Ishikawa (cell line): ENCODE results near the gene BANF2.
A peak's percentile ranks its signal among the peaks of the same experiment; 100 is the strongest.

ENCODE experiments used
- CEBPB ChIP-seq: IDR thresholded peaks from 2 replicates; pipeline ENCODE4 v1.6.1; 2012
- CREB1 ChIP-seq: IDR thresholded peaks from 2 replicates; pipeline ENCODE4 v1.6.1; 2012; ENCODE audit warnings: low read depth
- EGR1 ChIP-seq: IDR thresholded peaks from 2 replicates; pipeline ENCODE4 v1.6.1; 2012
- EP300 ChIP-seq: IDR thresholded peaks from 2 replicates; pipeline ENCODE4 v1.6.1; 2012; ENCODE audit warnings: borderline replicate concordance
- FOXM1 ChIP-seq: IDR thresholded peaks from 2 replicates; pipeline ENCODE4 v1.6.1; 2012; ENCODE audit warnings: low read depth, borderline replicate concordance
- MAX ChIP-seq: IDR thresholded peaks from 2 replicates; pipeline ENCODE4 v1.6.1; 2012
- NFIC ChIP-seq: IDR thresholded peaks from 2 replicates; pipeline ENCODE4 v1.6.1; 2012
- RAD21 ChIP-seq: IDR thresholded peaks from 2 replicates; pipeline ENCODE4 v1.6.1; 2012; ENCODE audit warnings: low read depth
- REST ChIP-seq: IDR thresholded peaks from 2 replicates; pipeline ENCODE4 v1.6.1; 2012; ENCODE audit warnings: low read depth, mild to moderate bottlenecking
- TAF1 ChIP-seq: IDR thresholded peaks from 2 replicates; pipeline ENCODE4 v1.6.1; 2012; ENCODE audit warnings: low read depth, mild to moderate bottlenecking
- TCF12 ChIP-seq: IDR thresholded peaks from 2 replicates; pipeline ENCODE4 v1.6.1; 2012; ENCODE audit warnings: low read depth
- TEAD4 ChIP-seq: IDR thresholded peaks from 2 replicates; pipeline ENCODE4 v1.6.1; 2012
- USF1 ChIP-seq: IDR thresholded peaks from 2 replicates; pipeline ENCODE4 v1.6.1; 2012
- YY1 ChIP-seq: IDR thresholded peaks from 2 replicates; pipeline ENCODE4 v1.6.1; 2012; ENCODE audit warnings: low read depth
- ZBTB7A ChIP-seq: IDR thresholded peaks from 2 replicates; pipeline ENCODE4 v1.6.1; 2012; ENCODE audit warnings: low read depth

The BANF2 gene

GRCh38 chr20:17699931-17700351 is at the start of gene BANF2:
Gene BANF2 (plus strand): TSS chr20:17699966. CDS start chr20:17725026, 25,060 bp downstream.
- TF ChIP-seq RAD21 (no peak), EGR1 (no peak), ZBTB7A (no peak), YY1 (no peak)

- TF ChIP-seq ZBTB7A (no peak), MAX (no peak), TEAD4 (no peak), EP300 (no peak), TAF1 (no peak), CEBPB (no peak), USF1 (no peak), YY1 (no peak), EGR1 (no peak), FOXM1 (no peak), TCF12 (no peak), CREB1 (no peak), RAD21 (no peak), NFIC (no peak), REST (no peak)
These were observed 49.3 kb upstream of the BANF2 start for GRCh38 chr20:17650301-17651128.

- TF ChIP-seq TEAD4 (no peak), MAX (no peak), FOXM1 (no peak), USF1 (no peak), REST (no peak), ZBTB7A (no peak), EP300 (no peak), YY1 (no peak), CREB1 (no peak), EGR1 (no peak), RAD21 (no peak), TAF1 (no peak), TCF12 (no peak), CEBPB (no peak), NFIC (no peak)
These were observed 48.5 kb upstream of the BANF2 start for GRCh38 chr20:17651129-17651759.

- TF ChIP-seq RAD21 (0 out of 2 replicates have a peak, but pooled peaks have one; percentile 2), TEAD4 (no peak)
These were observed 47.9 kb upstream of the BANF2 start for GRCh38 chr20:17651760-17652388.

GRCh38 chr20:17652411-17652810 is 47.4 kb upstream of the BANF2 start:
- TF ChIP-seq FOXM1 (no peak), CEBPB (no peak), TEAD4 (no peak), RAD21 (no peak), CREB1 (no peak), YY1 (no peak)
